Measurements from ENCODE around the gene RASL10B. TPM values are rescaled to one million over a fixed set of nuclear protein-coding genes. Genes with fewer than 3 reads are reported as not detected.
"Not testable (repeated sequence)": the region's sequence is repeated elsewhere in the genome, so short reads cannot be mapped to it uniquely, and the experiment has no call there.

The RASL10B gene
- total RNA-seq, 6 experiments from 2014 or later = 1.7 to 5.0 (median 1.8) TPM

DNA sequence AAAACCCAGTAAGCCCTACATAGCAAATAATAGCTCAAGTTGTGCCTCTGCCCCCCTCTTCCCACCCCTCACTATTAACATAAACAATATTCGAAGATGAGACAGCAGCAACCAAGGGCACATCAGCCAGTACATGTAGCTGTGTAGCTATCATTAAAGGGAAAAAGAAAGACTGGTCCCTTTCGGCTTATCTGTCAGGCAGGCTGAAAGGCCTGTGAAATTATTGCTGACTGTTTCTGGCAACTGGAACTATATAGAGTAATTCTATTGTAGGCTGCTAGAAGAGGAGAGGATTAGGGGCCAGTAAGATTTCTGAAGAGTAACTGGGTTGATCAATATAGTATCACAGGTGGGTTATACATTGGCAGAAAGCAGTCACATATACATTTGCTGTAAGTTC, 36.5 kb upstream of the RASL10B start:
- H3K27ac Mint-ChIP-seq = no peak overlapping the region

DNA sequence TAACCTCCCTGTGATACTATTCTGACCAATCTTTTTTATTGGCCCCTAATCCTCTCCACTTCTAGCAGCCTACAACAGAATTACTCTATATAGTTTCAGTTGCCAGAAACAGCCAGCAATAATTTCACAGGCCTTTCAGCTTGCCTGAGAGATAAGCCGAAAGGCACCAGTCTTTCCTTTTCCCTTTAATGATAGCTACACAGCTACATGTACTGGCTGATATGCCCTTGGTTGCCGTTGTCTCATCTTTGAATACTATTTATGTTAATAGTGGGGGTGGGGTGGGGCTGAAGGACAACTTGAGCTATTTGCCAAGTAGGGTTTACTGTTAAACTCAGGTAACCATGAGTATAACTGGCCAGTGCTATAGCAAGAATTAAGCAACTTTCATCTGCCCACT, 35.8 kb upstream of the RASL10B start:
- Mint-ChIP-seq H3K9me3 (no peaks in the 10 kb centered on the region), H3K4me1 (ENCODE audit: low read depth) (no peaks in the 10 kb centered on the region), H3K27ac (no peak overlapping the region), H3K4me3 (no peak overlapping the region), H3K36me3 (ENCODE audit: low read depth) (peaks cover 10% of the 10 kb centered on the region), H3K27me3 (ENCODE audit: insufficient read depth) (no peaks in the 10 kb centered on the region)
- TF ChIP-seq, protein P1, sequence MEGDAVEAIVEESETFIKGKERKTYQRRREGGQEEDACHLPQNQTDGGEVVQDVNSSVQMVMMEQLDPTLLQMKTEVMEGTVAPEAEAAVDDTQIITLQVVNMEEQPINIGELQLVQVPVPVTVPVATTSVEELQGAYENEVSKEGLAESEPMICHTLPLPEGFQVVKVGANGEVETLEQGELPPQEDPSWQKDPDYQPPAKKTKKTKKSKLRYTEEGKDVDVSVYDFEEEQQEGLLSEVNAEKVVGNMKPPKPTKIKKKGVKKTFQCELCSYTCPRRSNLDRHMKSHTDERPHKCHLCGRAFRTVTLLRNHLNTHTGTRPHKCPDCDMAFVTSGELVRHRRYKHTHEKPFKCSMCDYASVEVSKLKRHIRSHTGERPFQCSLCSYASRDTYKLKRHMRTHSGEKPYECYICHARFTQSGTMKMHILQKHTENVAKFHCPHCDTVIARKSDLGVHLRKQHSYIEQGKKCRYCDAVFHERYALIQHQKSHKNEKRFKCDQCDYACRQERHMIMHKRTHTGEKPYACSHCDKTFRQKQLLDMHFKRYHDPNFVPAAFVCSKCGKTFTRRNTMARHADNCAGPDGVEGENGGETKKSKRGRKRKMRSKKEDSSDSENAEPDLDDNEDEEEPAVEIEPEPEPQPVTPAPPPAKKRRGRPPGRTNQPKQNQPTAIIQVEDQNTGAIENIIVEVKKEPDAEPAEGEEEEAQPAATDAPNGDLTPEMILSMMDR (IDR thresholded peaks at IDR 0.05) = no peak
- no peak for DNase-seq

More for the DNA sequence above, 36.5 kb upstream of the RASL10B start:
- Mint-ChIP-seq H3K36me3 (ENCODE audit: low read depth) (peaks cover 14% of the 10 kb centered on the region), H3K27me3 (ENCODE audit: insufficient read depth) (no peaks in the 10 kb centered on the region), H3K4me1 (ENCODE audit: low read depth) (no peaks in the 10 kb centered on the region), H3K4me3 (no peak overlapping the region), H3K9me3 (no peaks in the 10 kb centered on the region)
- no peak for DNase-seq
- TF ChIP-seq, protein P1 (IDR thresholded peaks at IDR 0.05) = no peak

DNA sequence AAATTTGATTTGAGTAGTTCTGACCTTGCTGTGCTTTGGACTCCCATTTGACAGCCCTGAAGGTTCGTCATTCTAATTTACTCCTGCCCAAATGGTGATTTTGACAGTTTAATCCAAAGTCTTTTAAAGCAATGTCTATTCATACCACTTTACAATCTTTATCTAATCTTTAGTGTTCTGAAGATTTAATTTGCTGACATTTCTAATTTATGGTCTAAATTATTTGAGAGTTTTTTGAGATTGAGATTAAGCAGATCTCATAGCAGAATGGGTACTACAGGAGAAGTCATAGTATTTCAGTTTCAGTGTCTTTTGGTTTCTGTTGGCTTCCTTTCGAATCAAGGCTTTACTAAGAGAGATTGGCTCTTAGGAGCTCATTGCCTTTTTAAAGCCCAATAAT, 32.6 kb upstream of the RASL10B start:
- TF ChIP-seq, protein P1 (IDR thresholded peaks at IDR 0.05) = no peak
- H3K9me3 Mint-ChIP-seq = no peaks in the 10 kb centered on the region
- no peak overlapping the region for H3K4me3 Mint-ChIP-seq
- no peak overlapping the region for H3K27ac Mint-ChIP-seq
- peaks cover 19% of the 10 kb centered on the region for H3K36me3 Mint-ChIP-seq (ENCODE audit: low read depth)
- no peak for DNase-seq
- no peaks in the 10 kb centered on the region for H3K4me1 Mint-ChIP-seq (ENCODE audit: low read depth)
- H3K27me3 Mint-ChIP-seq (ENCODE audit: insufficient read depth) = no peaks in the 10 kb centered on the region

DNA sequence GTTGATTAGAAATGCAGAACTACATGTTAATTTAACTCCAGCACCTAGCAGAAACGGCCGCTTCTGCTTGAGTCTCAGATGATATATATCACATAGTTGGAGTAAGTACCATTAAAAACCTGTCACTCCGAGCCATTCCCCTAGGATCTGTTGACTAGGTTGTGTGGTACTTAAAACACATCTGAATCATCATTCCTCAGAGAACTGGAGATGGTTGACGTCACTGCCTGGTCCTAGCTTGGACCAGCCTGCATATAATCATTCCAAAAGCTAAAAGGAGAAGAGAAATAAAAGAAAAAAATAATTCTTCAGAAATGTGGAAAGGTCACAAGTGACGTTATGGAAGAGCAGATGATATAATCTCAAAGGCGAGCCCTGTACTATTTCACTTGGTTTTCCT, 31.3 kb upstream of the RASL10B start:
- no peak for DNase-seq
- TF ChIP-seq, protein P1 (IDR thresholded peaks at IDR 0.05) = no peak
- Mint-ChIP-seq H3K9me3 (no peaks in the 10 kb centered on the region), H3K4me3 (no peak overlapping the region), H3K27me3 (ENCODE audit: insufficient read depth) (no peaks in the 10 kb centered on the region), H3K36me3 (ENCODE audit: low read depth) (peaks cover 16% of the 10 kb centered on the region), H3K27ac (no peak overlapping the region), H3K4me1 (ENCODE audit: low read depth) (no peaks in the 10 kb centered on the region)

DNA sequence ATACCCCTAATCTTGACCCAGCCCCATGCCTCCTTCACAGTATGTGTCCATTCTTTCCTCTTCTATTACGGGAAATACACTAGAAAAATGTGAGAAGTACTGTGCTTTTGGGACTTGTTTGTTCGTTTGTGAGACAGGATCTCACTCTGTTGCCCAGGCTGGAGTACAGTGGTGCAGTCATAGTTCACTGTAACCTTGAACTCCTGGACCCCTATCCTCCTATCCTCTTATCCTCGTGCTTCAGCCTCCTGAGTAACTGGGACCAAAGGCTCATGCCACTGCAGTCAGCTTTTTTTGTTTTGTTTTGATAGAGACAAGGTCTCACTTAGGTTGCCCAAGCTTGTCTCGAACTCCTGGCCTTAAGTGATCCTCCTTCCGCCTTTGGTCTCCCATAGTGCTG, 29.9 kb upstream of the RASL10B start:
- Mint-ChIP-seq H3K27ac (no peak overlapping the region), H3K9me3 (no peaks in the 10 kb centered on the region), H3K27me3 (ENCODE audit: insufficient read depth) (no peaks in the 10 kb centered on the region), H3K36me3 (ENCODE audit: low read depth) (peaks cover 9% of the 10 kb centered on the region), H3K4me1 (ENCODE audit: low read depth) (no peaks in the 10 kb centered on the region), H3K4me3 (no peak overlapping the region)
- no peak for DNase-seq
- TF ChIP-seq, protein P1 (IDR thresholded peaks at IDR 0.05) = no peak

DNA sequence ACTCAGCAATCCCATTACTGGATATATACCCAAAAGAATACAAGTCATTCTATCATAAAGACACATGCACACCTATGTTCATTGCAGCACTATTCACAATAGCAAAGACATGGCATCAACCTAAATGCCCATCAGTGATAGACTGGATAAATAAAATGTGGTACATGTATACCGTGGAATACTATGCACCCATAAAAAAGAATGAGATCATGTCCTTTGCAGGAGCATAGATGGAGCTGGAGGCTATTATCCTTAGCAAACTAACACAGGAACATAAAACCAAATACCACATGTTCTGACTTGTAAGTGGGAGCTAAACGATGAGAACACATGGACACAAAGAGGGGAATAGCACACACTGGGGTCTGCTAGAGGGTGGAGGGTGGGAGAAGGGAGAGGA, 28.1 kb upstream of the RASL10B start:
- not testable (repeated sequence) for H3K4me1 Mint-ChIP-seq (ENCODE audit: low read depth); H3K27ac Mint-ChIP-seq; H3K27me3 Mint-ChIP-seq (ENCODE audit: insufficient read depth); H3K9me3 Mint-ChIP-seq; H3K36me3 Mint-ChIP-seq (ENCODE audit: low read depth); H3K4me3 Mint-ChIP-seq; DNase-seq

Data from HFFc6 (cell line).